ENCODE measurements around the gene MESP2.

Gene MESP2

DNA sequence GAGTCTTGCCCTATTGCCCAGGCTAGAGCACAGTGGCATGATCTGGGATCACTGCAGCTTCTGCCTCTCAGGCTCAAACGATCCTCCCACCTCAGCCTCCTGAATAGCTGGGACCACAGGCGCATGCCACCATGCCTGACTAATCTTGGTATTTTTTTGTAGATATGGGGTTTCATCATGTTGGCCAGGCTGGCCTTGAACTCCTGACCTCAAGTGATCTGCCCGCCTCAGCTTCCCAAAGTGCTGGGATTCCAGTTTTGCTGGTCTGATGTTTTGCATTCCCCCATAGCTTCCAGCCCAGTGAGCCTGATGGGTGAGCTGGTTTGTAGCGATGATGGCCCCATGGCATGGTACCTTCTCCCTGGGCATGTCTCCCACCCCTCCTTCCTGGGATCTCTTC is 20.4 kb upstream of the MESP2 start:
- TF ChIP-seq TARDBP (IDR thresholded peaks at IDR 0.05) (no peak), FOXM1 (IDR thresholded peaks at IDR 0.05; ENCODE audit: borderline replicate concordance) (no peak), ARNT (IDR thresholded peaks at IDR 0.05) (no peak), ZNF384 (IDR thresholded peaks at IDR 0.05) (no peak), SP1 (IDR thresholded peaks at IDR 0.05) (no peak), SUZ12 (IDR thresholded peaks at IDR 0.05) (no peak), HDGF (IDR thresholded peaks at IDR 0.05; ENCODE audit: borderline replicate concordance) (no peak), ELF4 (IDR thresholded peaks at IDR 0.05) (no peak), CTBP1 (IDR thresholded peaks at IDR 0.05; ENCODE audit: borderline replicate concordance) (no peak), FOXA1 (IDR thresholded peaks at IDR 0.05) (no peak), LEF1 (IDR thresholded peaks at IDR 0.05; ENCODE audit: borderline replicate concordance) (no peak)
- TF ChIP-seq, protein P1, sequence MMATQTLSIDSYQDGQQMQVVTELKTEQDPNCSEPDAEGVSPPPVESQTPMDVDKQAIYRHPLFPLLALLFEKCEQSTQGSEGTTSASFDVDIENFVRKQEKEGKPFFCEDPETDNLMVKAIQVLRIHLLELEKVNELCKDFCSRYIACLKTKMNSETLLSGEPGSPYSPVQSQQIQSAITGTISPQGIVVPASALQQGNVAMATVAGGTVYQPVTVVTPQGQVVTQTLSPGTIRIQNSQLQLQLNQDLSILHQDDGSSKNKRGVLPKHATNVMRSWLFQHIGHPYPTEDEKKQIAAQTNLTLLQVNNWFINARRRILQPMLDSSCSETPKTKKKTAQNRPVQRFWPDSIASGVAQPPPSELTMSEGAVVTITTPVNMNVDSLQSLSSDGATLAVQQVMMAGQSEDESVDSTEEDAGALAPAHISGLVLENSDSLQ (IDR thresholded peaks at IDR 0.05): no peak
- POLR2A ChIA-PET: interaction anchor here (1.3 to 1.9 kb wide), 2 partner anchors 12 to 13 kb away, joined by 3 to 4 read pairs; no protein-coding TSS in a partner anchor
- CTCF ChIA-PET: interaction anchor here (1.0 to 1.5 kb wide), 2 partner anchors 119 to 133 kb away, joined by 3 read pairs; no protein-coding TSS in a partner anchor
- DNase-seq (ENCODE audit: extremely low spot score): no peak

GRCh38 chr15:89756897-89757296 is 19.2 kb upstream of the MESP2 start:
- TF ChIP-seq CTBP1 (IDR thresholded peaks at IDR 0.05; ENCODE audit: borderline replicate concordance): no peak
- TF ChIP-seq BHLHE40 (IDR thresholded peaks at IDR 0.05; ENCODE audit: borderline replicate concordance): no peak
- no peak for TF ChIP-seq TARDBP (IDR thresholded peaks at IDR 0.05)
- TF ChIP-seq, protein P1 (IDR thresholded peaks at IDR 0.05): no peak
- no peak for TF ChIP-seq ZNF384 (IDR thresholded peaks at IDR 0.05)
- no peak for TF ChIP-seq HDGF (IDR thresholded peaks at IDR 0.05; ENCODE audit: borderline replicate concordance)
- TF ChIP-seq ARNT (IDR thresholded peaks at IDR 0.05): no peak
- TF ChIP-seq FOXM1 (IDR thresholded peaks at IDR 0.05; ENCODE audit: borderline replicate concordance): no peak
- no peak for TF ChIP-seq ELF4 (IDR thresholded peaks at IDR 0.05)
- no peak for TF ChIP-seq SUZ12 (IDR thresholded peaks at IDR 0.05)
- no peak for TF ChIP-seq FOXA1 (IDR thresholded peaks at IDR 0.05)
- TF ChIP-seq LEF1 (IDR thresholded peaks at IDR 0.05; ENCODE audit: borderline replicate concordance): no peak
- no peak for TF ChIP-seq NFRKB (IDR thresholded peaks at IDR 0.05)
- TF ChIP-seq SP1 (IDR thresholded peaks at IDR 0.05): no peak
- no peak for TF ChIP-seq FOXK2 (IDR thresholded peaks at IDR 0.05)
- TF ChIP-seq L3MBTL2 (conservative IDR thresholded peaks at IDR 0.05): no peak
- ChIA-PET CTCF (no interaction called here), POLR2A (no interaction called here)
- DNase-seq (ENCODE audit: extremely low spot score): no peak

DNA sequence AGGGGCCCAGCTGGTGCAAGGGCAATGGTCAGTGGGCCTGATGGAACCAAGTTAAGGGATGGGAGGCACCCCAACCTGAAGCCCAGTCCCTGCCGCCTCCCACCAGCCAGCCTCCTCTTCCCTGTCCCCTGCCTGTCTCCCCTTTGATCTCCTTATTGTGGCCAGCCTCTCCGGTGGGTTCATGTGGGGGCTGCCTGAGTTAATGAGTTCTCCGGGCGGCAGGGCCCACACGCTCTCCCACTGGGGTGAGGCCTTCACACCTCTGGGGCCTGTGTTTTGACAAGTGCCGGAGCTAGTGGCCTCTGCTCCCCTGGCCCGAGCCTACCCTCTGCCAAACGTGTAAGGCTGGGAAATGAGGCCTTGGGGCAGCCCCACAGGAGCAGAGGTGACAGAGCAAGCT is 17.8 kb upstream of the MESP2 start:
- no peak for TF ChIP-seq SP1 (IDR thresholded peaks at IDR 0.05)
- no peak for TF ChIP-seq ARNT (IDR thresholded peaks at IDR 0.05)
- TF ChIP-seq FOXK2 (IDR thresholded peaks at IDR 0.05): no peak
- TF ChIP-seq CTBP1 (IDR thresholded peaks at IDR 0.05; ENCODE audit: borderline replicate concordance): no peak
- TF ChIP-seq, protein P1 (IDR thresholded peaks at IDR 0.05): no peak
- TF ChIP-seq HDGF (IDR thresholded peaks at IDR 0.05; ENCODE audit: borderline replicate concordance): no peak
- no peak for TF ChIP-seq NFRKB (IDR thresholded peaks at IDR 0.05)
- CTCF ChIA-PET: interaction anchor here (1.1 kb wide), 1 partner anchor 18 kb away, joined by 4 read pairs; no protein-coding TSS in a partner anchor
- no peak for DNase-seq (ENCODE audit: extremely low spot score)
- POLR2A ChIA-PET: interaction anchor here (1.2 kb wide), 1 partner anchor 44 kb away, joined by 3 read pairs; no protein-coding TSS in a partner anchor

- ChIA-PET POLR2A (interaction anchor here (1.2 kb wide), 1 partner anchor 44 kb away, joined by 3 read pairs; no protein-coding TSS in a partner anchor), CTCF (interaction anchor here (3.4 to 3.6 kb wide), 2 partner anchors 14 to 116 kb away, joined by 38 to 66 read pairs; partner anchors contain the start of gene MESP2)
- TF ChIP-seq HDGF (IDR thresholded peaks at IDR 0.05; ENCODE audit: borderline replicate concordance) (no peak), BHLHE40 (IDR thresholded peaks at IDR 0.05; ENCODE audit: borderline replicate concordance) (no peak), SP1 (IDR thresholded peaks at IDR 0.05) (no peak), TARDBP (IDR thresholded peaks at IDR 0.05) (no peak)
- TF ChIP-seq, protein P1 (IDR thresholded peaks at IDR 0.05): no peak
- no peak for DNase-seq (ENCODE audit: extremely low spot score)
Measured at GRCh38 chr15:89758981-89759380, 17.2 kb upstream of the MESP2 start.

GRCh38 chr15:89759835-89760234 is 16.3 kb upstream of the MESP2 start:
- TF ChIP-seq ZNF384 (IDR thresholded peaks at IDR 0.05) (no peak), CTBP1 (IDR thresholded peaks at IDR 0.05; ENCODE audit: borderline replicate concordance) (no peak), L3MBTL2 (conservative IDR thresholded peaks at IDR 0.05) (no peak), LEF1 (IDR thresholded peaks at IDR 0.05; ENCODE audit: borderline replicate concordance) (no peak), SUZ12 (IDR thresholded peaks at IDR 0.05) (no peak), BHLHE40 (IDR thresholded peaks at IDR 0.05; ENCODE audit: borderline replicate concordance) (no peak), SP1 (IDR thresholded peaks at IDR 0.05) (no peak), FOXK2 (IDR thresholded peaks at IDR 0.05) (no peak)
- TF ChIP-seq, protein P1 (IDR thresholded peaks at IDR 0.05): no peak
- CTCF ChIA-PET: interaction anchor here (0.7 to 3.6 kb wide), 7 partner anchors 10 to 212 kb away, joined by 3 to 66 read pairs (median 7); partner anchors contain the start of gene MESP2
- POLR2A ChIA-PET: interaction anchor here (1.1 to 2.0 kb wide), 4 partner anchors 8 to 134 kb away, joined by 3 to 5 read pairs (median 4); partner anchors contain the start of genes AP3S2 and MESP2

More at GRCh38 chr15:89759835-89760234, 16.3 kb upstream of the MESP2 start:
- no peak for DNase-seq (ENCODE audit: extremely low spot score)

Measured in HEK293T (cell line).